GM12801 (cell line): ENCODE measurements around the gene HEXB.

ENCODE experiments used
- CTCF ChIP-seq: IDR thresholded peaks from one replicate; pipeline ENCODE4 v1.5.1; 2011; ENCODE audit warnings: control low read depth; ENCODE audit not compliant: insufficient read length; ENCODE audit errors: extremely low read depth

HEXB gene

GRCh38 chr5:74660873-74661272 lies 24.2 kb upstream of the HEXB start:
- no peak for TF ChIP-seq CTCF

GRCh38 chr5:74664551-74664950 lies 20.5 kb upstream of the HEXB start:
- TF ChIP-seq CTCF, result no peak

- no peak for TF ChIP-seq CTCF
Measured at GRCh38 chr5:74665273-74665672, 19.8 kb upstream of the HEXB start.

- no peak for TF ChIP-seq CTCF
Measured at GRCh38 chr5:74665816-74666215, 19.2 kb upstream of the HEXB start.

- no peak for TF ChIP-seq CTCF
Measured at GRCh38 chr5:74667396-74667795, 17.6 kb upstream of the HEXB start.

- no peak for TF ChIP-seq CTCF
Measured at GRCh38 chr5:74669821-74670220, 15.2 kb upstream of the HEXB start.

GRCh38 chr5:74670396-74671038 lies 14.5 kb upstream of the HEXB start:
- no peak for TF ChIP-seq CTCF

- no peak for TF ChIP-seq CTCF
Measured at GRCh38 chr5:74672215-74672877, 12.7 kb upstream of the HEXB start.
